Measurements from ENCODE around the gene LRRC23. TPM values are rescaled to one million over a fixed set of nuclear protein-coding genes. Genes with fewer than 3 reads are reported as not detected.

LRRC23 gene
- total RNA-seq, 1 experiment from 2014 or later: 8.0 TPM

DNA sequence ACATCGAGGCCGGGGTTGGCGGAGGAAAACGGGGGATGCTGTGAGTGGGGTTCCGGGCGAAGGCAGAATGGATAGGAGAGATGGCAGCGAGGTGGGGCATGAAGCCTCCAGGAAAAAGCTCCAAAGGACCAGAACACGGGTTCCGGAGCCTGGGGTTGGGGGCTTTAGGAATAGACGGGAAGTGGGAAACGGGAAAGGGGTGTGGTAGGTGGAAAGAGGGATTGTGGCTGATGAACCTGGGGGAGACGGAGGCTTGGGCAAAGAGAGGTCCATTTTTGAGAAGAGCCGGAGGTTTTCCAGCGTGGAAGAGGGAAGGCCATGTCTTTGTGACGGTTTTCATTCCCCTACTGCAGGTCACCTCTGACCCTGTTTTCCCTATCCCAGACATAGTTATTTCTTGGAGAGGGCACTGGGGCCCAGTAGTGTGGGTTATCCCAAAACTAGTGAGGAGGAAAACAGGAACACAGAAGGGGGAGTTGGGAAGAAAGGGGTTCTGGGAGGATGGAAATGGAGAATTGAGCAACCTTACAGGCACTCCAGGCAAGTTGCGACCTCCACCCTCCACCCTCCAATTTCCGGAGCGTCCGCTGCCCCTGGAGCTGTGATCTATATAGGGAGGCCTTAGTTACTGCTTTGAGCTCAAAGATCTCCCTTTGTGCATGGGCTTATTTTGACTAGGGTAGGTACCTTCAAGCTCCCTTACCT, 24.2 kb downstream of the LRRC23 start:
- BruUV-seq (replicated peaks): no TSS peak
- no peak for DNase-seq (ENCODE audit: low read depth, low spot score)
- Histone ChIP-seq H3K9me3 (ENCODE audit: control insufficient read depth in 1 of 2, insufficient read depth in 1 of 2, low read depth in 1 of 2, low read length in 2 of 2) (no peaks in the 10 kb centered on the region), H3K4me3 (replicated peaks in 1 of 2; ENCODE audit: low read depth in 1 of 2, low read length in 2 of 2) (peak overlapping the region; percentile 79 to 92), H2AFZ (ENCODE audit: low read depth, low read length, poor library complexity, severe bottlenecking) (no peak overlapping the region), H3K4me1 (ENCODE audit: control insufficient read depth in 1 of 2, insufficient read depth in 2 of 2, low read length in 2 of 2) (peaks cover 25 to 52% of the 10 kb centered on the region in 2 experiments), H4K20me1 (ENCODE audit: insufficient read depth) (no peaks in the 10 kb centered on the region), H3K9me2 (ENCODE audit: insufficient read depth) (no peaks in the 10 kb centered on the region), H3K79me2 (ENCODE audit: insufficient read depth, low read length) (peaks cover 61% of the 10 kb centered on the region), H3K27ac (ENCODE audit: low read depth, low read length) (peak overlapping the region; percentile 71), H3K36me3 (ENCODE audit: control insufficient read depth in 1 of 2, insufficient read depth in 2 of 2, low read length in 2 of 2) (peaks cover 2 to 13% of the 10 kb centered on the region in 2 experiments; a peak in 2 of 4 replicates), H3K27me3 (ENCODE audit: insufficient read depth, low read length) (no peaks in the 10 kb centered on the region), H3K9ac (ENCODE audit: low read length) (peak overlapping the region; percentile 96), H3K4me2 (ENCODE audit: low read length) (peak overlapping the region; percentile 93)
- ATAC-seq: no peak
- intact Hi-C loops (cut with micrococcal nuclease): loop anchor here (5.0 kb wide), 1 partner anchor 57 kb away; the partner anchor contains the start of gene SPSB2
- RAD21 ChIA-PET (ENCODE audit: low non-redundant PET in 1 of 2, low total read pairs in 2 of 2, uncharacterized antibody in 2 of 2, unreplicated experiment in 2 of 2): no interaction called here
- TF ChIP-seq POLR2A (IDR thresholded peaks at IDR 0.05; ENCODE audit: borderline replicate concordance, extremely low read depth, insufficient read depth, insufficient read length): peak; percentile 13
- no peak for TF ChIP-seq ZNF274 (IDR thresholded peaks at IDR 0.05; ENCODE audit: low read depth, low read length)
- no peak for TF ChIP-seq ELF1 (IDR thresholded peaks at IDR 0.05; ENCODE audit: borderline replicate concordance, low read depth)
- POLR2A ChIA-PET: interaction anchor here (5.1 kb wide), 1 partner anchor 16 kb away, joined by 96 read pairs; the partner anchor contains the start of genes C12orf57 and RNU7-1
- CTCF ChIA-PET: interaction anchor here (0.7 kb wide), 1 partner anchor 9 kb away, joined by 3 read pairs; no protein-coding TSS in a partner anchor

DNA sequence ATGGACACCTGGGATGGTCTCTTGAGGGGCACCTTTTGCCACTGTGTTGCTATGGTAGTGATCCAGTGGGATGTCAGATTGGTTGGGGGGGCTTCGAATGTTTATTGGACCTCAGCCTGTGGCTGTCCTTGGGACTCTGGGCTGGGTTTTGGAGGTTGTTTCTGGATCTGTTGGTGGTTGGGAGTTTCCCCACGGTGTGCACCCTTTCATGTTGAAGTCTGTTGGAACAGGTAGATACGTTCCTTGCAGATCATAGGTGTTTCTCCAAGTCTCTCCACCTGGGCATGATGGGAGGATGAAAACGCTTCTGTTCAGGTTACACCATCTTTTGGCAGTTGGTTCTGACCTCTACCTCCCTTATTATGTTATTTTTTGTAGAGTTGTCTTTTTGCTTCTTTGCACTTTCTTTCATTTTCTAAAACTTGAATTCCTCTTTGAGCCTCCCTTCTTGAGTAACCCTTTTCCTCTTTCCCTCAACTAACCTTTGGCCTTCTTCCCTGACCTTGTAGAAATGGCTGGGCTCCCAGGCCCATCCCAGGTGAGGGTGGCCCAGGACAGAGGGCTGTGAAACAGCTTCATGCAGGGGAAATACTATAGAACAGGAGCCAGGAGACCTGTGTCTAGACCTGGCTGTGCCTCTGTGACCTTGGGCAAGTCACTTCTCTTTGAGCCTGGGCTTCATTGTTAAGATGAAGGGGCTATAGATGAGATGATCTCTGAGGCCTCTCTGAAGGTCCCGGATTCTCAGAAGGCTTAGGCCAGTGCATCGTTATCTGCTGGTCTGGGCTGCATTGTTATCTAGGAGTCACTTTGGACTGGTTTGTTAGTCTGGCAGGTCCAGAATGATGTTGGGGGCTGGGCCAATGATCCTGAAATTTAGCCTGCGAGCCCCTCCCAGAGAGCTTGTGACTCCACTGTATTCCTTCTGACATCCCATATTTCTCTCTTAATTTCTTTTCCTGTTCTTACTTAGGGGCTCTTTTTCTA, 25.1 kb downstream of the LRRC23 start:
- peaks cover 62% of the 10 kb centered on the region for H3K79me2 ChIP-seq (ENCODE audit: insufficient read depth, low read length)

More for the DNA sequence above, 25.1 kb downstream of the LRRC23 start:
- Histone ChIP-seq H3K9me3 (ENCODE audit: control insufficient read depth in 1 of 2, insufficient read depth in 1 of 2, low read depth in 1 of 2, low read length in 2 of 2) (no peaks in the 10 kb centered on the region), H3K4me2 (ENCODE audit: low read length) (peak overlapping the region; percentile 93), H3K4me3 (replicated peaks in 1 of 2; ENCODE audit: low read depth in 1 of 2, low read length in 2 of 2) (peak overlapping the region; percentile 79 to 92), H3K27ac (ENCODE audit: low read depth, low read length) (peak overlapping the region; percentile 71), H3K9me2 (ENCODE audit: insufficient read depth) (no peaks in the 10 kb centered on the region), H3K4me1 (ENCODE audit: control insufficient read depth in 1 of 2, insufficient read depth in 2 of 2, low read length in 2 of 2) (peaks cover 21 to 43% of the 10 kb centered on the region in 2 experiments), H4K20me1 (ENCODE audit: insufficient read depth) (no peaks in the 10 kb centered on the region), H3K36me3 (ENCODE audit: control insufficient read depth in 1 of 2, insufficient read depth in 2 of 2, low read length in 2 of 2) (peaks cover 7 to 21% of the 10 kb centered on the region in 2 experiments; a peak in 2 of 4 replicates), H3K27me3 (ENCODE audit: insufficient read depth, low read length) (no peaks in the 10 kb centered on the region), H2AFZ (ENCODE audit: low read depth, low read length, poor library complexity, severe bottlenecking) (no peak overlapping the region), H3K9ac (ENCODE audit: low read length) (peak overlapping the region; percentile 96)
- ChIA-PET CTCF (interaction anchor here (0.7 kb wide), 1 partner anchor 8 kb away, joined by 3 read pairs; no protein-coding TSS in a partner anchor), RAD21 (ENCODE audit: low non-redundant PET in 1 of 2, low total read pairs in 2 of 2, uncharacterized antibody in 2 of 2, unreplicated experiment in 2 of 2) (no interaction called here), POLR2A (interaction anchor here (5.1 kb wide), 1 partner anchor 15 kb away, joined by 96 read pairs; the partner anchor contains the start of genes C12orf57 and RNU7-1)
- intact Hi-C loops (cut with micrococcal nuclease): loop anchor here (5.0 kb wide), 1 partner anchor 57 kb away; the partner anchor contains the start of gene SPSB2
- BruUV-seq (replicated peaks): no TSS peak
- TF ChIP-seq TCF7L2 (IDR thresholded peaks at IDR 0.05; ENCODE audit: borderline replicate concordance, extremely low read depth, insufficient read depth, insufficient read length) (no peak), RAD21 (IDR thresholded peaks at IDR 0.05; ENCODE audit: low read depth) (no peak), FOSL1 (IDR thresholded peaks at IDR 0.05; ENCODE audit: low read depth) (no peak), POLR2A (IDR thresholded peaks at IDR 0.05; ENCODE audit: borderline replicate concordance, extremely low read depth, insufficient read depth, insufficient read length) (no peak), SIN3A (IDR thresholded peaks at IDR 0.05; ENCODE audit: low read depth) (no peak)
- TF ChIP-seq, protein P1, sequence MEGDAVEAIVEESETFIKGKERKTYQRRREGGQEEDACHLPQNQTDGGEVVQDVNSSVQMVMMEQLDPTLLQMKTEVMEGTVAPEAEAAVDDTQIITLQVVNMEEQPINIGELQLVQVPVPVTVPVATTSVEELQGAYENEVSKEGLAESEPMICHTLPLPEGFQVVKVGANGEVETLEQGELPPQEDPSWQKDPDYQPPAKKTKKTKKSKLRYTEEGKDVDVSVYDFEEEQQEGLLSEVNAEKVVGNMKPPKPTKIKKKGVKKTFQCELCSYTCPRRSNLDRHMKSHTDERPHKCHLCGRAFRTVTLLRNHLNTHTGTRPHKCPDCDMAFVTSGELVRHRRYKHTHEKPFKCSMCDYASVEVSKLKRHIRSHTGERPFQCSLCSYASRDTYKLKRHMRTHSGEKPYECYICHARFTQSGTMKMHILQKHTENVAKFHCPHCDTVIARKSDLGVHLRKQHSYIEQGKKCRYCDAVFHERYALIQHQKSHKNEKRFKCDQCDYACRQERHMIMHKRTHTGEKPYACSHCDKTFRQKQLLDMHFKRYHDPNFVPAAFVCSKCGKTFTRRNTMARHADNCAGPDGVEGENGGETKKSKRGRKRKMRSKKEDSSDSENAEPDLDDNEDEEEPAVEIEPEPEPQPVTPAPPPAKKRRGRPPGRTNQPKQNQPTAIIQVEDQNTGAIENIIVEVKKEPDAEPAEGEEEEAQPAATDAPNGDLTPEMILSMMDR (IDR thresholded peaks at IDR 0.05 in 2 of 3, conservative IDR thresholded peaks at IDR 0.05 in 1 of 3; ENCODE audit: borderline replicate concordance in 1 of 3, insufficient read depth in 1 of 3, low read depth in 2 of 3, low read length in 2 of 3): no peak
- ATAC-seq: no peak
- no peak for DNase-seq (ENCODE audit: low read depth, low spot score)

Data from HCT116 (cell line).